Gastroesophageal sphincter (tissue), 3 donors: ENCODE measurements around the gene STRA8.

Experiments
- CTCF ChIP-seq, 4 experiments: fragments of 200-600 bp in 2 of 4; fragments of 450-650 bp in 2 of 4; sonication (generic) in 1 of 4; IDR thresholded peaks; one replicate each; pipeline ENCODE4 v1.5.1; 2017 to 2019; ENCODE audit warnings: antibody characterized with exemption in 4 of 4, mild to moderate bottlenecking in 2 of 4, moderate library complexity in 2 of 4
- EP300 ChIP-seq: sonication (generic); formaldehyde crosslinking; IDR thresholded peaks from one replicate; pipeline ENCODE4 v1.6.1; 2017; ENCODE audit warnings: antibody characterized with exemption, mild to moderate bottlenecking
- POLR2A ChIP-seq, 2 donors: fragments of 450-650 bp; IDR thresholded peaks; one replicate each; pipeline ENCODE4 v1.6.1; 2017; ENCODE audit warnings: antibody characterized with exemption in 2 of 2, mild to moderate bottlenecking in 2 of 2, moderate library complexity in 1 of 2
- POLR2AphosphoS5 ChIP-seq: sonication (generic); formaldehyde crosslinking; IDR thresholded peaks from one replicate; pipeline ENCODE4 v1.6.1; 2017; ENCODE audit warnings: antibody characterized with exemption

GRCh38 chr7:135185471-135186260 is 48.0 kb upstream of the STRA8 start:
- TF ChIP-seq CTCF (IDR thresholded peaks at IDR 0.05) (no peak), EP300 (no peak), POLR2A (IDR thresholded peaks at IDR 0.05) (no peak), POLR2AphosphoS5 (no peak)
